Measurements from ENCODE around the gene ANP32A.

GRCh38 chr15:68790242-68790575 is 30.5 kb downstream of the ANP32A start:
- TF ChIP-seq POLR2A (IDR thresholded peaks at IDR 0.05) = no peak
- TF ChIP-seq CTCF (IDR thresholded peaks at IDR 0.05) = no peak
